Testis (tissue), 3 donors: Measurements from ENCODE around the gene EMC9. TPM values are rescaled to one million over a fixed set of nuclear protein-coding genes. Genes with fewer than 3 reads are reported as not detected.

Experiments used
- DNase-seq: peaks from one replicate; pipeline ENCODE4 v3.0.0-alpha.2; 2019
- H3K27ac ChIP-seq, 2 donors: fragments of 200-600 bp; sonication (generic); one replicate each; pipeline ENCODE4 v1.5.1; 2019
- H3K27me3 ChIP-seq: fragments of 200-600 bp; sonication (generic); one replicate; pipeline ENCODE4 v1.5.1; 2019
- H3K36me3 ChIP-seq: fragments of 200-600 bp; sonication (generic); one replicate; pipeline ENCODE4 v1.5.1; 2017; ENCODE audit warnings: low read depth; ENCODE audit errors: missing control alignments
- H3K4me1 ChIP-seq: fragments of 200-600 bp; sonication (generic); one replicate; pipeline ENCODE4 v1.5.1; 2019
- H3K4me3 ChIP-seq, 2 donors: fragments of 200-600 bp; sonication (generic); one replicate each; pipeline ENCODE4 v1.5.1; 2017 to 2019
- H3K9me3 ChIP-seq: fragments of 200-600 bp; sonication (generic); one replicate; pipeline ENCODE4 v1.5.1; 2017
- POLR2A ChIP-seq: fragments of 450-650 bp; IDR thresholded peaks from one replicate; pipeline ENCODE4 v1.6.1; 2017; ENCODE audit warnings: antibody characterized with exemption, mild to moderate bottlenecking, moderate library complexity
- WGBS, 2 donors: methylation state at CpG; one replicate each; pipeline ENCODE4 v1.1.5; 2018; 5-methylcytosine and 5-hydroxymethylcytosine counted together
- intact Hi-C: fragments of 100-400 bp; cut with DNase I; formaldehyde crosslinking; loops from one replicate; pipeline ENCODE4 v1.15.1; 2023; ENCODE audit warnings: low total_unique reads
- polyA plus RNA-seq: library from polyadenylated mRNA; stranded (reverse); fragments of 350-450 nt; fragmentation: Illumina TruSeq; extraction: RNeasy Lipid Tissue Mini Kit (QIAGEN cat#74804); gene quantifications from one replicate; pipeline ENCODE4 v1.2.3, GENCODE V29; 2014; ENCODE audit warnings: low read depth, low replicate concordance; ENCODE audit not compliant: insufficient read depth
- total RNA-seq, 2 donors: library from RNA; depleted of rRNA; stranded (reverse); fragments of >200 nt; gene quantifications; one replicate each; pipeline ENCODE4 v1.2.3, GENCODE V29; 2016
- TF ChIP-seq, protein P1 (sequence below), 3 experiments: fragments of 450-650 bp in 2 of 3; fragments of 200-600 bp in 1 of 3; sonication (generic) in 1 of 3; IDR thresholded peaks; one replicate each; pipeline ENCODE4 v1.5.1; 2016 to 2019; ENCODE audit warnings: antibody characterized with exemption in 3 of 3, mild to moderate bottlenecking in 2 of 3, moderate library complexity in 1 of 3

EMC9 gene
- total and polyA plus RNA-seq, 3 donors from 2014 or later, result 15.2 to 33.7 (median 23.9) TPM

DNA sequence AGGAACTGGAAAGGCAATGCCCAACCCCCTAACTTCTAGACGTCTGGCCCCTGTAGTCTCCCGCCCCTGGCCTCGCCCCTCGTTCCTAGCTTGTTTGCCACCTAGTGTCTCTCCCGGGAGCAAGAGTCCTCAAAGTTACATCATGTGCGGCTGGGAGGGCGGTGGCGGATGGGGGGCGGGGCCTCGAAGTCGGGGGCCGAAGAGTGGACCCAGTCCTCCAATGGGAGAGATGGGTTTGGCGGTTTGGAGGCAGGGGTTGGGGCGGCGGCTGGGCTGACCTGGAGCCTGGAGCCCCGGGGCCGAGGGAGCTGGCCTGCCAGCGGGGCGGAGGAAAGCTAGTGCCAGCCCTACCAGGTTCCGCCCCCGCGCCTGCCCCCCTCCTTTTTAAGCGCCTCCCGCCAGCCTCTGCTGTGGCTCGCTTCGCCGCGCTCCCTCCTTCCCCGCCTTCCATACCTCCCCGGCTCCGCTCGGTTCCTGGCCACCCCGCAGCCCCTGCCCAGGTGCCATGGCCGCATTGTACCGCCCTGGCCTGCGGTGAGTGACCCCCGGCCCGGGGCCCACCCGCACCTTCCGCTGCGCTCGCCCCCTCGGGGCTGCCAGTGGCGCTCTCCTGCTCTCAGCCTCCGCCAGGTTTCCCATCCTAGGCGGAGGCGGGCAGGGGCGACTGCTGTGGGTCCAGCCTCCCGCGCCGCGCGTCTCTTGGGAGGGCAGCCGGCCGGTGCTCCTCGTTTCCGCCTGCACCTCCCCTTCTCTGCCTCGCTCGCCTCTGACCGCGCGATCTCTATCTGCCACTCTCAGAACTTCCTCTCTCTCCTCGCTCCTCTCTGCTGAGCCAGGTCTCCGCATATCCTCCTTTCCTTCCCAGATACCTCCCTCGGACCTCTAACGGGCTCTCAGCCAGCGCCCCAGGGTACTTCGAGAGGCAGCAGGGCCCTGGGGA lies 47.2 kb downstream of the EMC9 start, which contains the start of gene PCK2:
TSS of gene PCK2 (plus strand) at position 411 of the 940 bp plus-strand sequence. CDS start at position 506, 95 bp downstream.
- H3K4me1 ChIP-seq, result peaks cover 12% of the 10 kb centered on the region
- peak within 1 kb of the TSS; percentile 82 to 85 for H3K27ac ChIP-seq
- WGBS, 2 donors, result 0 to 1% methylated on average over 26 to 68 of the region's 68 CpGs
- H3K27me3 ChIP-seq, result no peaks in the 10 kb centered on the region
- H3K4me3 ChIP-seq, result peak within 1 kb of the TSS; percentile 54 to 89
- no peaks in the 10 kb centered on the region for H3K9me3 ChIP-seq
- intact Hi-C loops, result no loop called here
- peak; percentile 82 for DNase-seq
- no peak for TF ChIP-seq POLR2A
- TF ChIP-seq, protein P1, sequence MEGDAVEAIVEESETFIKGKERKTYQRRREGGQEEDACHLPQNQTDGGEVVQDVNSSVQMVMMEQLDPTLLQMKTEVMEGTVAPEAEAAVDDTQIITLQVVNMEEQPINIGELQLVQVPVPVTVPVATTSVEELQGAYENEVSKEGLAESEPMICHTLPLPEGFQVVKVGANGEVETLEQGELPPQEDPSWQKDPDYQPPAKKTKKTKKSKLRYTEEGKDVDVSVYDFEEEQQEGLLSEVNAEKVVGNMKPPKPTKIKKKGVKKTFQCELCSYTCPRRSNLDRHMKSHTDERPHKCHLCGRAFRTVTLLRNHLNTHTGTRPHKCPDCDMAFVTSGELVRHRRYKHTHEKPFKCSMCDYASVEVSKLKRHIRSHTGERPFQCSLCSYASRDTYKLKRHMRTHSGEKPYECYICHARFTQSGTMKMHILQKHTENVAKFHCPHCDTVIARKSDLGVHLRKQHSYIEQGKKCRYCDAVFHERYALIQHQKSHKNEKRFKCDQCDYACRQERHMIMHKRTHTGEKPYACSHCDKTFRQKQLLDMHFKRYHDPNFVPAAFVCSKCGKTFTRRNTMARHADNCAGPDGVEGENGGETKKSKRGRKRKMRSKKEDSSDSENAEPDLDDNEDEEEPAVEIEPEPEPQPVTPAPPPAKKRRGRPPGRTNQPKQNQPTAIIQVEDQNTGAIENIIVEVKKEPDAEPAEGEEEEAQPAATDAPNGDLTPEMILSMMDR (IDR thresholded peaks at IDR 0.05), result no peak
- no peaks in the 10 kb centered on the region for H3K36me3 ChIP-seq

DNA sequence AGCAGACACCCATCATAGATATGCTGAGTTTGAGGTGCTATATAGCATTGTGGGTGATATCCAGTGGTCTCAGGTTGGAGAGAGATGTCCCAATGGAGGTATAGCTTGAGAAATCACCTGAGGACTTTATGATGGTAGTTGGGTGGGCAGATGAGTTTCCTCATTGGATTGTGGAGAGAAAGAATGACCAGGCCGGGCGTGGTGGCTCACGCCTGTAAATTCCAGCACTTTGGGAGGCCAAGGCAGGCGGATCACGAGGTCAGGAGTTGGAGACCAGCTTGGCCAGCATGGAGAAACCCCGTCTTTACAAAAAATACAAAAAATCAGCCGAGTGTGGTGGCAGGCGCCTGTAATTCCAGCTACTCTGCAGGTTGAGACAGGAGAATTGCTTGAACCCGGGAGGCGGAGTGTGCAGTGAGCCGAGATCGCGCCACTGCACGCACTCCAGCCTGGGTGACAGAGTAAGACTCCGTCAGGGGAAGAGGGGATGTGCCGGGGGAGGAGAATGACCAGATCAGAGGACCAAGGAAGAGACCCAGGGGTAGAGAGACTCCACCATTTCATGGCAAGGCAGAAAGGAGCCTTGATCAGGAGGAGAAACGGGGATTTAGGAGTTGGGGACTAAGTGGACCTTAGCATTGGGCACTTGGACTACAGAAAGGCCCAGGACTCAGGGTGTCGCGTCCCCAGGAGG lies 48.0 kb downstream of the EMC9 start:
- H3K27ac ChIP-seq, result peak overlapping the region in 1 of 2 donors; percentile 82
- peaks cover 12% of the 10 kb centered on the region for H3K4me1 ChIP-seq
- TF ChIP-seq, protein P1 (IDR thresholded peaks at IDR 0.05), result no peak
- no peak for TF ChIP-seq POLR2A
- intact Hi-C loops, result no loop called here
- 42 to 77% methylated on average over 19 of the region's 19 CpGs for WGBS, 2 donors
- no peaks in the 10 kb centered on the region for H3K36me3 ChIP-seq
- no peaks in the 10 kb centered on the region for H3K9me3 ChIP-seq
- peak overlapping the region; percentile 54 to 89 for H3K4me3 ChIP-seq
- no peak for DNase-seq
- no peaks in the 10 kb centered on the region for H3K27me3 ChIP-seq

DNA sequence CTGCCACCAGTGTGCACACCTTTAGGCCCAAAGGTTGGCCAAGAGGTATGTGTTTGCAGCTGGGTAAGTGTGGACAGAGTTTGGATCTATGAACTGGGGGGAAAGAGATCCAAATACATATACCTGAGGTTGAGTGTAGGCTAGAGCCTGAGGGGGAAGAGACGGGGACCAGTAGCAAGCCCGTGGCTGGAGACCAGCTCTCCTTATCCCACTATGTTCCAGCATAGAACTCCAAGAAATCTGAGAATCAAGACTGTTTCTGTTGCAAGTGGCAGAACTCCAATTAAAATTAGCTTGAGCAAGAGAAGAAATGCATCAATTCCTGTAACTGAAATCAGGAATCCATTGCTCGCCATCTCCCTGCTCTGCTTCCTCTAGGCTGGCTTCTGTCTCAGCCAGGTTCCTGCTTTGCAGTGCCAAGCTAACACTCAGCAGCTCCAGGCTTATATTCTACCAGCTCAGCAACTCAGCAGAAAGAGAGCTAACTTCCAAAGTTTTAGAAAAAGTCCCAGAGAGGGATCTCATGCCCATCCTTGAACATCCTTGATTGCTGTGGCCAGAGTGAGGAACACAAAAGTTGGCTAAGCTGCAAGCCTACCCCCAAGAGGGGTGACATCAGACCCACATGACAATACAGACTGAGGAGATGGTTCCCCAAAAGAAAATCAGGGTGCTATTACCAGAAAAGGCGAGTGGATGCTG lies 48.7 kb downstream of the EMC9 start:
- 67 to 82% methylated on average over 4 of the region's 4 CpGs for WGBS, 2 donors
- intact Hi-C loops, result no loop called here
- Histone ChIP-seq H3K27ac (no peak overlapping the region), H3K4me1 (peaks cover 12% of the 10 kb centered on the region), H3K4me3 (no peak overlapping the region), H3K27me3 (no peaks in the 10 kb centered on the region), H3K36me3 (no peaks in the 10 kb centered on the region), H3K9me3 (no peaks in the 10 kb centered on the region)
- TF ChIP-seq, protein P1 (IDR thresholded peaks at IDR 0.05), result no peak
- TF ChIP-seq POLR2A, result no peak
- no peak for DNase-seq

DNA sequence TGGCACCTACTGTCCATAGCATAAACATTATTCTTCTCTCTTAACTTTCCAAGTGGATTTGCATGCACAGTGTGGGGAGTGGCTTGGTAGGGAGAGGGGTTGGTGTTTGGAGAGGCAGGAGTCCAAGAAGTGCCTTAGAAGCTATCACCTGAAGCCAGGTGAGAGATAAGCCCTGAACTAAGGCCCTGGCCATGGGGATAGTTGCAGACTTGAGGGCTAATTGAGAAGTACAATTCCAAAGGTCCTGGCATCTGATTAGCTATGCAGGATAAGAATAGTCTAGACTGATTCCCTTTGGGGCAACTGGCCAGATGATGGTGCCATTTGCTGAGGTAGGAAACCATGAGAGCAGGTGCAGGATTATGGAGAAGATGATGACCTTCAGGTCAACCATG lies 49.3 kb downstream of the EMC9 start:
- Histone ChIP-seq H3K9me3 (no peaks in the 10 kb centered on the region), H3K27ac (no peak overlapping the region), H3K4me1 (peaks cover 12% of the 10 kb centered on the region), H3K36me3 (no peaks in the 10 kb centered on the region), H3K4me3 (no peak overlapping the region), H3K27me3 (no peaks in the 10 kb centered on the region)
- intact Hi-C loops, result no loop called here
- TF ChIP-seq, protein P1 (IDR thresholded peaks at IDR 0.05), result no peak
- DNase-seq, result no peak
